Upper lobe of left lung (tissue), 4 donors: ENCODE measurements around the gene DCAF10.

Source experiments
- POLR2A ChIP-seq, 4 donors: fragments of 450-650 bp; IDR thresholded peaks; one replicate each; pipeline ENCODE4 v1.5.1; 2016 to 2017; ENCODE audit warnings: antibody characterized with exemption in 4 of 4, mild to moderate bottlenecking in 2 of 4
- POLR2AphosphoS5 ChIP-seq, 2 donors: sonication (generic); formaldehyde crosslinking; IDR thresholded peaks; one replicate each; pipeline ENCODE4 v1.5.1; 2017; ENCODE audit warnings: antibody characterized with exemption in 2 of 2
- TF ChIP-seq, protein P1 (sequence below), 6 experiments: fragments of 450-650 bp in 4 of 6; fragments of 200-600 bp in 2 of 6; sonication (generic) in 2 of 6; IDR thresholded peaks; one replicate each; pipeline ENCODE4 v1.5.1; 2016 to 2019; ENCODE audit warnings: antibody characterized with exemption in 6 of 6

DNA sequence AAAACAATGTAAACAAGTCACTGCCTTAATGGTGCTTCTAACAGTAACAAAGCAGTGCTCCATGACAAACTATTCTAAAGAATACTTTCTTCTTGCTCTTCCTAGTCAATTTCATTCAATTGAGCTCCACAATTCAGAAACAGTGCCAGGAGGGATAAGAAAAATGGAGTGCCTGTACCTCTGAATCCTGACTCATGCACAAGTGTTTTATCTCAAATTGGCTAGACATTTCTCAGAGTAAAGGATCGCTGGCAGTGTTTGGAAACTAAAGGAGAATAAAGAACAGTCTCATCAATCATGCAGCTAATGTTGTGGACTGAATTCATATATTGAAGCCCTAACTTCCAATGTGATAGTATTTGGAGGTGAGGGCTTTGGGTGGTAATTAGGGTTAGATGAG, 75.8 kb downstream of the DCAF10 start:
- TF ChIP-seq, protein P1, sequence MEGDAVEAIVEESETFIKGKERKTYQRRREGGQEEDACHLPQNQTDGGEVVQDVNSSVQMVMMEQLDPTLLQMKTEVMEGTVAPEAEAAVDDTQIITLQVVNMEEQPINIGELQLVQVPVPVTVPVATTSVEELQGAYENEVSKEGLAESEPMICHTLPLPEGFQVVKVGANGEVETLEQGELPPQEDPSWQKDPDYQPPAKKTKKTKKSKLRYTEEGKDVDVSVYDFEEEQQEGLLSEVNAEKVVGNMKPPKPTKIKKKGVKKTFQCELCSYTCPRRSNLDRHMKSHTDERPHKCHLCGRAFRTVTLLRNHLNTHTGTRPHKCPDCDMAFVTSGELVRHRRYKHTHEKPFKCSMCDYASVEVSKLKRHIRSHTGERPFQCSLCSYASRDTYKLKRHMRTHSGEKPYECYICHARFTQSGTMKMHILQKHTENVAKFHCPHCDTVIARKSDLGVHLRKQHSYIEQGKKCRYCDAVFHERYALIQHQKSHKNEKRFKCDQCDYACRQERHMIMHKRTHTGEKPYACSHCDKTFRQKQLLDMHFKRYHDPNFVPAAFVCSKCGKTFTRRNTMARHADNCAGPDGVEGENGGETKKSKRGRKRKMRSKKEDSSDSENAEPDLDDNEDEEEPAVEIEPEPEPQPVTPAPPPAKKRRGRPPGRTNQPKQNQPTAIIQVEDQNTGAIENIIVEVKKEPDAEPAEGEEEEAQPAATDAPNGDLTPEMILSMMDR (IDR thresholded peaks at IDR 0.05): no peak
- no peak for TF ChIP-seq POLR2A (IDR thresholded peaks at IDR 0.05)
- no peak for TF ChIP-seq POLR2AphosphoS5 (IDR thresholded peaks at IDR 0.05)
